GM19395 (cell line): ENCODE results near the gene MLKL.
"Not testable (repeated sequence)": the region's sequence is repeated elsewhere in the genome, so short reads cannot be mapped to it uniquely, and the experiment has no call there.

Source experiments
- ATAC-seq: cut with Tn5 transposase; IDR thresholded peaks from one replicate; pipeline ENCODE4 v1.9.1; 2021; ENCODE audit warnings: mild to moderate bottlenecking, moderate library complexity; ENCODE audit not compliant: unreplicated experiment

MLKL gene

DNA sequence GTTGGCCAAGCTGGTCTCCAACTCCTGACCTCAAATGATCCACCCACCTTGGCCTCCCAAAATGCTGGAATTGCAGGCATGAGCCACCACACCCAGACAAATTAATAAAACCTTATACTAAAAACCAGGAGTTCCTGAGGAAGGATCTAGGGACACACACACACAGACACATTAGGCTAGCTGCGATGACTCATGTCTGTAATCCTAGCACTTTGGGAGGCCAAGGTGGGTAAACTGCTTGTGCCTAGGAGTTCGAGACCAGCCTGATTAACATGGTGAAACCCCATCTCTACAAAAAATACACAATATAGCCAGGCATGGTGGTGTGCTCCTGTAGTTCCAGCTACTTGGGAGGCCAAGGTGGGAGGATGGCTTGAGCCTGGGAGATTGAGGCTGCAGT is 47.8 kb downstream of the MLKL start:
- not testable (repeated sequence) for ATAC-seq

- ATAC-seq: no peak
Measured at GRCh38 chr16:74652249-74652648, 48.4 kb downstream of the MLKL start.

DNA sequence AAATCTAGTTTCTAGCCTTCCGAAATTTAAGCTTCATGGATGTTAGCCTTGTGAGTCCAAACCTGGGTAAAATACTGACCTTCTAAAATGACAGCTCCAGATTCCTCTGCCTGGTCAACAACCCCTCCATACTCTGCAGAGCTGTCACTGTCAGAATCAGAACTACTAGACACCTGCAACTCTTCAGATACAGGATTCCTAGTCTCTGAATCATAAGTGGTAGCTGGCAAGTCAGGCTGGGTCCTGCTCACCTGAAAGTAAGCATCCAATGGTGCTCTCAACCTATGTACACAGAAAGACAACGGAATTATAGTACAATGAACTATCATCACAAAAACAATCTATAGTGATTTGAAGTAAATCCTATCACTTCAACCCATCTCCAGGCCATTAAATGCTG is 48.8 kb downstream of the MLKL start:
- ATAC-seq: no peak

DNA sequence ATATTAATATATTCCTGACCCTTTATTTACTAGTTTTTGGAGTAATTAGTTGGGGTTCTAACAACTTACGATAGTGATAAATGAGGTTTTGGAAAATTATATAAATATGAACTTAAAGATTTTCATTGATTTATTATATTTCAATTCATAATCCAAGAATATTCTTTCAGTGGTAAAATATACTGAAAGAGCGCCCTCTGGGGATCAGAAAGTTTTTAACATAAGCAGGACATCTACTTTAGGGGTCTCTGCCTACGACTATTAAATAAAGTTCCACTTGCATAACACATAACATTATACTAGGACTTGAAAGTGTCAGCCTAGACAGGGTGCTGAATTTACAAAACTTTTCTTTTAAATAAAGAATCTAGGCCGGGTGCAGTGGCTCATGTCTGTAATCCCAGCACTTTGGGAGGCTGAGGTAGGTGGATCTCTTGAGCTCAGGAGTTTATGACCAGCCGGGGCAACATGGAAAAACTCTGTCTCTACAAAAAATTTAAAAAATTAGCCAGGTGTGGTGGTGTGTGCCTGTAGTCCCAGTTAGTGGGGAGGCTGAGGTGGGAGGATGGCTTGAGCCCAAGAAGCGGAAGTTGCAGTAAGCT is 49.6 kb downstream of the MLKL start:
- ATAC-seq: no peak

DNA sequence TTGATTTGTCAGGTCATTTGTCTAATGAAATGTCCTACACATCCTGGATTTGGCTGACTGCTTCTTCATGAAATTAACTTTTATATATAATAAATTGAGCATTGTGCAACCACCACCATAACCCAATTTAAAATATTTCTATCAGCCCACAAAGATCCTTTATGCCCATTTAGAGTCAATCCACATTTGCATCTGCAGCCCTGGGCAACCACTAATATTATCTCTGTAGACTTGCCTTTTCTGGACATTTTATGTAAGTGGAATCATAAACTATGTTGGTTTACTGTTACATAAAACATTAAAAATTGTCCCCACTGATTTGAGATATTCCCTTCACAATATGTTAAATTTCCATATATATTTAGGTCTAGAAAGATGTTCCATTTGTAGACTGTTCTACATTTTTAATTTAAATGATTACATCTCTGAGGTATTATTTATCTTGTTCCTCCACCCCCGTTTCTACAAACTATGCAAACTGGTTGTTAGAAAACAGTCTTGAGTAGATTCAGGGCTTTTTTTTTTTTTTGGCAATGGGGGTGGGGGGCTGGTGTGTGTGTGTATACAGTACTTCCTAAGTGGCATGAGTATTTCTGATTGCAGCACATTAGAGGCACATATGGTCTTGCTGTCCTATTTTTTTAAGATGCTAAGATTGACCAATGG is 50.7 kb downstream of the MLKL start:
- no peak for ATAC-seq

- ATAC-seq: no peak
Measured at GRCh38 chr16:74641969-74642368, 58.7 kb downstream of the MLKL start.

- ATAC-seq: no peak
Measured at GRCh38 chr16:74637742-74638453, 62.8 kb downstream of the MLKL start.

DNA sequence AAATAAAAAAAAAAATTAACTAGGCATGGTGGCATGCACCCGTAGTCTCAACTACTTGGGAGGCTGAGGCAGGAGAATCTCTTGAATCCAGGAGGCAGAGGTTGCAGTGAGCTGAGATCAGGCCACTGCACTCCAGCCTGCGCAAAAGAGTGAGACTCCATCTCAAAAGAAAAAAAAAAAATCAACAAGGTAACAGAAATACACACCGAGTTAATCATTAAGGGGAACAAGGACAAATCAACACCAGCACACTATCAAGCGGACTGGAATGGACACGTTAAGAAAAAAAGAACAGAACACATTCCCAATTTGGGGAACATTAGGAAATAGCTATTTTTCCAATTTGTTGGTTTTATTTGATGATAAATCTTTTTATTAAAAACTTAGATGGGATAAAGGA is 65.4 kb downstream of the MLKL start:
- ATAC-seq: no peak

DNA sequence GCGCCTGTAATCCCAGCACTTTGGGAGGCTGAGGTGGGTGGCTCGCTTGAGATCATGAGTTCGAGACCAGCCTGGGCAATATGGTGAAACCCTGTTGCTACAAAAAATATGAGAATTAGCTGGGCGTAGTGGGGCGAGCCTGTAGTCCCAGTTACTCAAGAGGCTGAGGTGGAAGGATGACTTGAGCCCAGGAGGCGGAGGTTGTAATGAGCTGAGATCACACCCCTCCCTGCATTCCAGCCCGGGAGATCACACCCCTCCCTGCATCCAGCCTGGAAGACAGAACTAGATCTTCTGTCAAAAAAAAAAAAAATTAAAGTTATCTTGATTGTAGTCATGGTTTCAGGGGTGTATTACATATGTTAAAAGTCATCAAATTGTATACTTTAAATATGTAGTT is 67.0 kb downstream of the MLKL start:
- no peak for ATAC-seq

DNA sequence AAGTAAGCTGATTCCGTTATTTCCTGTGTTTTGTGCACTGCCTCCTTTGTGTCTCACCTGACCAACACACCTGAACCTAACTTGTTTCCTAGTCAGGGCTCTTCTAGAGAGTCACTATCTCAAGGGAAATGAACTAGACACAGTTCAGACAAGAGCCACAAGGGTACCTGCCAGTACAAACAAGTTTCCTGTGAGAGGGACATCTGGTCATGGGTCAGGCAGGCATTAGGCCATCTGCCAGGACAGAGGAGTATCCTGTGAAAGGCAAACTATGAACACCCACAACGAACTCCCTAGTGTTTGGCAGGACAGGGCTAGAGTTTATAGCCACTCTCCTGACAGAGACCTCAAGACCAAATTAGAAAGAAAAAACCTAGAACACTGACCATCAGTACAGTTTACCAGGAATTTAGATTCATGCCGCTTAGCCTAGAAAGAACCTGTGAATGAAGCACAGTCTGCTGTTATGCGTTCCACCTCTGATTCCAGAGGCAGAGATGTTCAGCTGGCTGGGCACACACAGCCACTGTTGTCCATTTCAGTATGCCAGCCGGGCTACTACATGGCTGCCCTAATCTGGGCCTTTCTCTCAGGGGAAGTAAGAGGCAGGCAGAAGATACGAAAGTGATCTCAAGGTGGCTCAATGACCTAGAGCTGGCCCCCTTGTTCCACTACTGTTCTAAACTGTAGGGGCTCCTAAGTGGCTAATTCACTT is 73.0 kb downstream of the MLKL start:
- no peak for ATAC-seq

DNA sequence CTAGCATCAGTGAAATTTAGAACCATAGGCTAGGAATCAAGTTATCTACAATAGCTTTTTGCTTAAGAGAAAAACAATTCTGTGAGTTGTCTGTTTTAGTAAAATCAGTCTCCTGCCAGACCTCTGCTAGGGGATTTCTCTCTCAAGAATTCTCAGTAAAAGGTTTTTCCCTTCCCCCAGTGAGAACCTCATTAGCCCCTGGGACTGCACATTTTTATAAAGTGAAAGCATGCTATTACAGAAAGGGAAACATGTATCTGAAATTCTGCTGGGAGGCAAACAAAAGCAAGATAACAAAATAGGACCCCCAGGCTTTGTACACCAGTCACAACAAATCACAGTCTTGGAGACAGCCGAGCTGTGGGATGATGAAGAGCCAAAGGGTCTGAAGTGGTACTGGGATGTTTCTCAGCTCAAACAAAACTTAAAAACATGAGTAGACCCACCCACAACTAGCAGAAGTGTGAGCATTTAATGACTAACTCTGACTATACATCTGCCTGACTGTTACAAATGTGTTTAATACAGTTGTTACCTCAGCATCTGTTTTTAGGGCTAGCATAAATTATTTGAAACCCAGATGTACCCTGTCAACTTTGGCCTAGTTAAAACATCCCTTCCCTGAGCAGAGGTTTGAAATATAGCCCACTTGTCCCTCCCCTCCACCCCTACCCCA is 73.8 kb downstream of the MLKL start:
- ATAC-seq: no peak

GRCh38 chr16:74625500-74626350 is 74.9 kb downstream of the MLKL start:
- no peak for ATAC-seq

DNA sequence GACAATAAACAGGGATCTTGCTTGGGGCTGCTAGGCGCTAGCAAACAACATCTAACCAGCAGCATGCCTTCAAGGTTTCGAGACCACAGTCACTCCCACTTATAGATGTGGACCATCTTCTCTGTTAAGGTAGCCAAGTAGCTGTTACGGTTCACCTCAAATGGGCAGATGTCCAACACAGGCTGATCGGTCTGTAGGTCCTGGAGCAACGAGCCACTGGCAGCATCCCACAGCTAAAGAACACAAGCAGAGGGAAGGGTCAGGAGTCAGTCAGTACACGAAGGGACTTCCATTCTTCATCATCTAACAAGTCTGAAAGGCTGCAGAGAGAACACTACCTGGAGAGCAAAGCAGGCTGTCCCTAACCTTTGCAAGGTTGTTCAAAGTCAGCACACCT is 76.8 kb downstream of the MLKL start:
- ATAC-seq: no peak

GRCh38 chr16:74623214-74623838 is 77.3 kb downstream of the MLKL start:
- no peak for ATAC-seq

DNA sequence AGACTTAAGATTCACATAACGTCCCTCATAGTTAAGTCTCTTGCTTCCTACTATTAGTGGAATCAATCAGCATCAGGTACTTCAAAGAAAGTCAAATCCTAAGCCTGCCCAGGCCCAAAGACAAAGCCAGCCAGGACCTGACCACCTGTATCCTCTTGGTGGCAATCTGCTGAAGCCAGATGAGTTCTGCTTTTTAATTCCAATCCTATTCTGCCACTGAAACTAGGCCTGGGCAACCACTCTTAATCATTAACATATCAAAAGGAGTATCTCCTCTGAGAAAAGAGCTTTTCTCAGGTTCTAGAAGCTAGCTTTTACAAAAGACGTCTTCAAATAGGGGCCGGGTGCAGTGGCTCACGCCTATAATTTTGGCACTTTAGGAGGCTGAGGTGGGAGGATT is 78.7 kb downstream of the MLKL start:
- no peak for ATAC-seq
